RWPE2 (cell line): ENCODE measurements around the gene ARL8A.

ENCODE experiments used
- ATAC-seq: fragments of 200-7000 bp; cut with Tn5 transposase; 3 replicates; pipeline ENCODE4 v1.9.1; 2021; ENCODE audit warnings: low read depth
- DNase-seq: peaks from one replicate; pipeline ENCODE4 v3.0.0-alpha.2; 2020; ENCODE audit warnings: low spot score
- H3K27ac ChIP-seq: fragments of 450-650 bp; 2 replicates; pipeline ENCODE4 v1.5.1; 2017; ENCODE audit warnings: mild to moderate bottlenecking; ENCODE audit not compliant: poor library complexity, severe bottlenecking
- H3K27me3 ChIP-seq: fragments of 250-450 bp; sonication (Bioruptor Pico); 2 replicates; pipeline ENCODE4 v1.5.1; 2021; ENCODE audit warnings: mild to moderate bottlenecking, moderate library complexity; ENCODE audit not compliant: insufficient read depth, poor library complexity, severe bottlenecking
- H3K36me3 ChIP-seq: fragments of 250-450 bp; sonication (Bioruptor Pico); 2 replicates; pipeline ENCODE4 v1.5.1; 2020; ENCODE audit warnings: low read depth, mild to moderate bottlenecking, moderate library complexity
- H3K4me1 ChIP-seq: fragments of 250-450 bp; sonication (Bioruptor Pico); 2 replicates; pipeline ENCODE4 v1.5.1; 2021; ENCODE audit warnings: mild to moderate bottlenecking, moderate library complexity; ENCODE audit not compliant: insufficient read depth, poor library complexity, severe bottlenecking
- H3K4me3 ChIP-seq: fragments of 250-450 bp; sonication (Bioruptor Pico); 2 replicates; pipeline ENCODE4 v1.5.1; 2021; ENCODE audit warnings: mild to moderate bottlenecking, moderate library complexity; ENCODE audit not compliant: severe bottlenecking
- H3K9me3 ChIP-seq: fragments of 250-450 bp; sonication (Bioruptor Pico); 2 replicates; pipeline ENCODE4 v1.5.1; 2021; ENCODE audit warnings: mild to moderate bottlenecking, moderate library complexity; ENCODE audit not compliant: severe bottlenecking
- CTCF ChIP-seq: fragments of 450-650 bp; IDR thresholded peaks from one replicate; pipeline ENCODE4 v1.5.1; 2017; ENCODE audit warnings: mild to moderate bottlenecking, moderate library complexity; ENCODE audit not compliant: poor library complexity, severe bottlenecking

Gene ARL8A

GRCh38 chr1:202093858-202094257 is 50.7 kb downstream of the ARL8A start:
- H3K27me3 ChIP-seq = no peaks in the 10 kb centered on the region
- ATAC-seq (no peak), DNase-seq (no peak)
- H3K36me3 ChIP-seq = no peaks in the 10 kb centered on the region
- no peak overlapping the region for H3K27ac ChIP-seq
- H3K4me1 ChIP-seq = no peaks in the 10 kb centered on the region
- no peaks in the 10 kb centered on the region for H3K9me3 ChIP-seq
- TF ChIP-seq CTCF = no peak
- H3K4me3 ChIP-seq = no peak overlapping the region

- no peak for TF ChIP-seq CTCF
- Histone ChIP-seq H3K4me3 (no peak overlapping the region), H3K9me3 (no peaks in the 10 kb centered on the region), H3K4me1 (no peaks in the 10 kb centered on the region), H3K27me3 (no peaks in the 10 kb centered on the region), H3K36me3 (no peaks in the 10 kb centered on the region), H3K27ac (no peak overlapping the region)
- DNase-seq = no peak
- ATAC-seq = no peak
Observed at GRCh38 chr1:202090994-202091393, 53.5 kb downstream of the ARL8A start.

GRCh38 chr1:202088206-202088605 is 56.3 kb downstream of the ARL8A start:
- Histone ChIP-seq H3K4me3 (no peak overlapping the region), H3K27ac (no peak overlapping the region), H3K36me3 (no peaks in the 10 kb centered on the region), H3K27me3 (no peaks in the 10 kb centered on the region), H3K4me1 (no peaks in the 10 kb centered on the region), H3K9me3 (no peaks in the 10 kb centered on the region)
- ATAC-seq (no peak), DNase-seq (no peak)
- no peak for TF ChIP-seq CTCF

GRCh38 chr1:202086579-202087350 is 57.8 kb downstream of the ARL8A start:
- no peak for TF ChIP-seq CTCF
- H3K27ac ChIP-seq = no peak overlapping the region
- DNase-seq (no peak), ATAC-seq (no peak)
- no peaks in the 10 kb centered on the region for H3K27me3 ChIP-seq
- no peaks in the 10 kb centered on the region for H3K36me3 ChIP-seq
- no peaks in the 10 kb centered on the region for H3K9me3 ChIP-seq
- no peaks in the 10 kb centered on the region for H3K4me1 ChIP-seq
- no peak overlapping the region for H3K4me3 ChIP-seq

GRCh38 chr1:202085682-202086373 is 58.7 kb downstream of the ARL8A start:
- no peaks in the 10 kb centered on the region for H3K9me3 ChIP-seq
- no peak overlapping the region for H3K27ac ChIP-seq
- TF ChIP-seq CTCF = no peak
- no peaks in the 10 kb centered on the region for H3K27me3 ChIP-seq
- no peaks in the 10 kb centered on the region for H3K4me1 ChIP-seq
- no peak overlapping the region for H3K4me3 ChIP-seq
- no peak for ATAC-seq
- no peak for DNase-seq
- H3K36me3 ChIP-seq = no peaks in the 10 kb centered on the region
